HG02970 (cell line): Measurements from ENCODE around the gene PITX2.

Source experiments
- ATAC-seq: cut with Tn5 transposase; IDR thresholded peaks from one replicate; pipeline ENCODE4 v1.9.1; 2021; ENCODE audit warnings: mild to moderate bottlenecking, moderate library complexity, moderate number of reproducible peaks; ENCODE audit not compliant: unreplicated experiment, low FRiP score

PITX2 gene

DNA sequence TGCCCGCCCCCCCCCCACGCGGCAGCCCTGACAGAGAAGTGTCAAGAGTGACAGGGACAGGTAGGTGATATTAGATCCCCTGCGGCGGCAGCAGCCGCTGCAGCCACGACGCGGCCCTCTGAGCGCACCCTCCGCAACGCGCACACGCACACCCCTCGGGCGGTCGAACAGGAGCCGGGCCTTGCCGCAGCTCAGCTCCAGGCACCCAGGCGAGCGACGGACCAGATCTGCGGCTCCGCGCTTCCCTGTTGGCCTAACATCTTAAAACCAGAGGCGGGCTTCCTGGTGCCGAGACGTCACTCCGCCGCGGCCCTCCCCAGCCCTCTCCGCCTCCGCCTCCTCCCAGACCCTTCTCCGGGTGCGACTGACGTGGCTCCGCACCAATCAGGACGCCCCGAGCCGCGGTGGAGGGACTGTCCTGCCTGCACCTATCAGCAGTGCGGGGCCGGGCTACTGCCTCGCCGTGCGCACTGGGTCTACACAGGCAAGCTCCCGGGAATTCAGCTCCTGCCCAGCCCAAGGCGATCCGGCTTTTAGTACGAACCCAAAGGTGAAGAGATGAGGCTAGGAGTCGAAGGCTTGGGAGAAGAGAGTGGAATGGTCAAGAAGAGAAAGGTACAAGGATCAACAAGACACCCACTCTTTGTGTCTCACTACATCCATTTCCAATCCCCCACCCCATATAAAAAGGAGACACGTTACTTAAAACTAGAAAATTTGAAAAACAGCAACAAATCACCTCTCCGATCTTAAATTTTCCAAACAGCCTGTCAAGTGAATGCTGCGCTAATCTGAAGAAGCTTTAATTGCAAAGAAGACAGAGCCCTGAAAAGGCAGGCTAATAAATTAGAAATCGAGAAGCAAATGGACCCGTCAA lies at the start of gene PITX2:
TSS of gene PITX2 (minus strand) at position 237 of the 877 bp plus-strand sequence. CDS start 617 bp downstream, outside the sequence.
- no peak for ATAC-seq

DNA sequence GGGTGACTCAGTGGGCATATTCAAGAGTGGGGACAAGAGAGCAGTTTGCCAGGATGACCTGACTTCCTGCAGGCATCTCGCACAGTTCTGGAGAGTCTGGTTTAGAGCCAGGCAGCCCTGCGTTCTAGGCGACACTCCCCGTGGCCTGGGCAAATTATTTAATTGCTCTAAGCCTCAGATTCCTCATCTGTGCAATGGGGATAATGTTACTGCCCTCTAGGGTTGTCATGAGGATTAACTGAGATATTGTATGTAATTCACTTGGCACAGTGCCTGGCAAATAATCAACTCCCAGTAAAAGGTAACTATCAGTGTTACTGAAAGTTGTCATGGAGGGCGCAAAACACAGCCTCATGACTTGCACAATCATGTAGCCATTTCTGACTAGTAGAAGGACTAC lies 48.8 kb upstream of the PITX2 start:
- no peak for ATAC-seq

DNA sequence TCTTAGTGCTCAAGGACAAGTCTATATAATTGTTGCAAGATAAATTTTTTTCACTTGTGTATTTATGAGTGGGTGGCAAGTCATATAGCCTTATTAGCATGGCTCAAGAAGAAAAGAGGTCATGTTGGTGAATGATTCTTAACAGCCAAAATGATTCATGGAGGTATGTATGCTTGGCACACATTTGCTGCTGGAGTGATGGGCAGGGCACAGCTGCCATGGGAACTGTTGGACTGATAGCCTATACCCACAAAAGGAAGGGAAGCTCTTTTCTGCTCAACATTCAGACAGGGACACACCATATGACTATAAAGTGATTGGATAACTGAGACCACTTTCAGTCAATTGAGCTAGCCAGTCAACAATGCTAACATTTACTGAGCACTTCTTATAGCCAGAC lies 46.8 kb upstream of the PITX2 start:
- ATAC-seq: no peak

DNA sequence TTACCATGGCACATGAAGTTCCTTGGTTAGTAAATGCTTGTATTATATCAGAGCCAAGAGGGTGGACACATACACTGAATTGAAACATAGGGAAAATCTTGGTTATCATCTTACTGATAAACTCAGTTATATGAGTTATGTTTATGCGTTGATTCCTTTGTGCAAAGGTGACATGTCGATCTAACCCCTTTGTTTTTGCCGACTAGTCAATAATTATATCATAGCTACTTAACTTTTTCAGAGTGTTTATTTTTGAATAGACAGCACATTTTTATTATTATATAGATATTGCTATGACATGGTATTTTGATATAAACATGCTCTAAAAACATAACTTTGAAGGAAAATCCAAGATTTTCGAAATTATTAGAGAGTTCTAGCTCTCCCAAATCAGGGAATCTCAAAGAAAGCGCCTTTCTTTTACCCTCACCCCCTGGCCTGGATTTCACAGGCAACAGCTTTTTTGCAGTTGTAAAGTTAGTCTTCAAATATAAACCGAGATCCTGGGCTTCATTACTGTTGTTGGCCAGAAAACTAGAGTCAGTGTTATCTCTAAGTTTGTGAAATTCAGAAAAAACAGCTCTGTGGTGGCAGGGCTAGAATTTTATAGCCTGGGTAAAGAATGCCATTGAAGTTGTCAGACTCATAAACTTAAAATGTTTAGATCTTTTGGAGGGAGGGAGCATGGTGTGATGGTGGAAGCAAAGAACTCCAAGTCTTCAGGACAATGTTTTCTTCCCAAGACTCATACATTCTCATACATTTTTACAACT lies 45.8 kb upstream of the PITX2 start:
- no peak for ATAC-seq

DNA sequence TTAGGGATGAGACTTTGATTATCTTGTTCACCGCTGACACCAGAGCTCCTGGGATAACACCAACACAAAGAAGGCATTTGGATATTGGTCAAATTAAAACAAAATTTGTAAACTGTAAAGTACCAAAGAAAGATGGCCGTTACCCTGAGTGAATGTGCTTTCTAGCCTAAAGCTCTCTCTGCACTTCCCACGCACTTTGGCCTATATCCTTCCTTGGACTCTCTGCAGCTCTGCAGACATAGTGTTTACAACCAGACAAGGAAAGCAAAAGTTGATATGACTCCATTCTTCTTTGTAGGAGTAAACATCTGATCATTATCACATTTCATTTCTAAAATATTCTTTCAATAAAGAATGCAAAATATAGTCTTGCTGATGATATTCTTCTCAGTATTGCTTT lies 44.8 kb upstream of the PITX2 start:
- ATAC-seq: no peak

DNA sequence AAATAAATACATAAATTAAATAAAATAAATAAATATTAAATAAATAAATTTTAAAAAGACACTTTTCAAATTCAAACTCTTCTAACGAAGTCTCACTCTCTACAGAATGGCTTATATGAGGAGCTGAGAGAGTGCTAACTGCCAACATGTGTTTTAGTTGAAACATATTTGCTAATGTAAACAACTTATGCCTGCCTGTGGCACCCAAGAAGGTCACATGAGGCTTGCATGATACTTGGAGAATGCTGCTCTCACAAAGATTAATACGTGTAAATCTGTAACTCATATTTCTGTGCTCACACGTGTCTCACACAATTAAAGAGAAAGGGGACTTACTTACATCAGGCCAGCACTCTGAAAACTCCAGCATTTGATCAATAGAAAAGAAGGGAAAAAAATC lies 43.2 kb upstream of the PITX2 start:
- ATAC-seq: no peak

DNA sequence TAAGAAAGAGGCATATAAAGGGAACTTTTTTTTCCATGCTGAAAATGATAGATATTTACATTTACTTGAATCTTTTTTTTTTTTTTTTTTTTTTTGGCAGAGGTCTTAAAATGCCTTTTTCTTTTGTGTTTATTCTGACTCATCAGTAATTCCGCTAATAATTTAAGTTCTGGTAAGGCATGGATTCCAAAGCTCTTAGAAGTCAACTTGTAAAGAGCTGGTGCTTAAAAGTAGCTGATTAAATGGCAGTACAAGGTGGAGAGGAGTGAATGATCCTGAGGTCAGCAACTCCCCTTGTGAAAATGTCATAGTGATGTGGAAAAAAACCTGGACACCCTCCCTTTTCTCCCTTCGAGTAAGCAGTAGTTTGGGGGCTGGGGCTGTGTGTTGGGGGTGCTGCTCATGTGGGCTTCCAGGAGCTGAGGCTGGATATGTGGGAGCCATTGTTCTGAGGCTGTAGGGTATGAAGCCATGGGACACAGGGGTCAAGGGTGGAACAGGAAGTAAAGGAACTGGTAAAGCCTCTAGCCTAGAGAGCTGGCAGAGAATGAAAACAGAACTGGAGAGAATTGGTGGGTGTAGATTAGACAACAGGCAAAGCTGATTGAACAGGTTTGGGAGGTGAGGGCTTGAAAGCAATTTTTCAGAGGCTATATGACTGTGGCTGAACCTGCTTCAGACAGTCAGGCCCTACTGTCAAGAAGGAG lies 41.0 kb upstream of the PITX2 start:
- no peak for ATAC-seq

DNA sequence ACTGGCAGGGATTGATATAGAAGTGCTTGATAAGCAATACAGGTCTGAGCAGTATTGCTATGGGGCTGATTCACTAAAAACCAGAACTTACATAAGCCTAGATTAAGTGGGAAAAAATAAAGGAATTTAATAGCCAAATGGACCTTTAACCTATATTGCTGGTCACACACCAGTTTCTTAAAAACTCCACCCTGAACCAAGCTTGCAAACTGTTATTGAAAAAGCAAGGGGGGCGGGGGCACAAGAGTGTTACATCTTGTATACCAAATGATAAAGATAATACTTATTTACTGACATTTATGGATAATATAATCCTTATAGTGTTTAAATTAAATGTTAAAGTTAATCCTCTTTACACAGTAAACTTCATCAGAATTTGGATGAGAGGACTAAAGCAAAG lies 40.3 kb upstream of the PITX2 start:
- no peak for ATAC-seq

DNA sequence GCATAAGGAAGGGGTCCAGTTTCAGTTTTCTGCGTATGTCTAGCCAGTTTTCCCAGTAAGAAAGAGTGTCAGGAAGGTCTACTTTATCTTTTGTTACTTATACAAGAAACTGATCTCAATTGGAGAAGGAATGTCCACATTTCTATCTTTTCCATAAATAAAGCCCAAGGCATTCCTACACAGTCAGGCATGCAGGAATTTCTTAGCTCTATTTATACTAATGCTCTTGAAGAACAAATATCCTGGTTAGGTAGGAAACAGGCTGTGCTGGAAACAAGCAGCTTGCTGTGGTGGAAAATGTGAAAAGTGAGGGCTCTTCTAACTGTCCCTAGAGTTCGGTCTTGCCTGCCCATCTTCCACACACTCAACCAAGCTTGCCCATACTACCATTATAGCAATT lies 37.9 kb upstream of the PITX2 start:
- no peak for ATAC-seq

DNA sequence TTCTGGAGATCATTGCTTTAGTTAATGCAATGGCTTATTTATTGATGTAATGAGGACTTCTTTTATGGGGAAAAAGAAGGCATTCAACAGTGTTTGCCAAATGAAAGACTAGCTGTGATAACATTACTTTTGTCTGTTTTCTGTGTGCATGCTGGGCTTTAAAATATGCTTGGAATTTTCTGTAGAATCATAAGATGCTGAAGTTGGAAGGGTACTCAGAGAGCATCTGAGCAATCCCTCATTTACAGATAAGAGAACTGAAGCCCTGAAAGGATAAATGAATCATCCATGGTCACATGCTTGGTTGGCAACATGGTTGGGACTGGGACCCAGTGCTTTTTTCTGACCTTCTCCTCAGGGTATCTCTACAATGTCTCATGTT lies 31.4 kb upstream of the PITX2 start:
- no peak for ATAC-seq

DNA sequence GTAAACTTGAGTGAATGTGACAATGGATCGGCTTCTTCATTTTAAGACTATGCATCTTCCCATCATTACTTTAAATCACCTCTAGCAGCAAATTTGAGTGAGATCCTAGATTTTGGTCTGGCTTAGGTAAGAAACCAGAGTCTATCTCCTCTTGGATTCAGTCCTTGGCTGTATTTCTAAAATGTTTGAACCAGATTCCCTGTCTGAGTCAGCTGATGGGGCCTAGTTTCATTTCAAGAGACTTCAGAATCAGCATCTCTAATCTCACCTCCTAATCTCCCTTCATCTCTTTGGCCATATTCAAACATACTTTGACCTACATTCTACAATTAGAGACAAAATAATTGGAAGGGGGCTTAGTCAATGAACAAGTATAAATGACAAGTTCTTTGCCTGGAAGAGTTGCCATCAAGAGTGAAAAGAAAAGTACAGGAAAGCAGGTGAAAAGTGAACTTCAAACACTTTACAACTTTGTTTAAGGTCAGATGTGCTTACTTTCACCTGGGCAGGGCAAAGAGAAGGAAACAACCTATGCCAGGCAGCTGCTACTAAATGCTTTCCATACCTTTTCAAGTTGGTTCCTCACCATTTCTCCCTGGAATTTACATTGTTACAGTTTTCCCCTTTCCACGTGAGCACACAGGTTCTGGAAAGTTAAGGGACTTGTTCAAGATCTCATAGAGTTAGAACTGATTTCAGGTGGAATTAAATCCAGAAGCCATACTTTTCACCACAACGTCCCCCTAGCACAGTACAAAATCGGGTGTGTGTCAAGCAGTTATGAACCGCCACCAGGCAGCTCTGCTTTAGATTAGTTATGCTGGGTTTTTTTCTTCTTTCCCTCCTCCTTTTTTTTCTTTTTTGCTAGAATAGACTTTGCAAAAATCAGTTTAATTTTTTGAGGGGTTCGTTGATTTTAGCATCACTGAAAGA lies 30.7 kb upstream of the PITX2 start:
- ATAC-seq: no peak

DNA sequence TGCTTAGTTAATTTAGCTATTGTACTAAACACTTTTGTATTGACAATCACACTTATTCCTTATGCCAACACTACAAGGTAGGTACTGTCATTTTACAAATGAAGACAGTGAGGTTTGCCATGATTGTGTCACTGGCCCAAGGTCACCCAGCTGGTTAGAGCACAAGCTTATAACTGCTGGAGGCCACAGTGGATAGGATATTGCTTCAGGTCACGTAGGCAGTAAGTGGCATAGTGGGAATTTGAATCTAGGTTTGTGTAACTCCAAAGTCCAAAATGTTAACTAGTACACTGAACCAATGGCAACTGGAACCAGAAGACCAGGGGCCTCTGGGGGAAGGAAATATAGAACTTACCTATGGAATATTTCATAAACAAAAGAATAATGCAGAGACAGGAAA lies 21.1 kb upstream of the PITX2 start:
- no peak for ATAC-seq

DNA sequence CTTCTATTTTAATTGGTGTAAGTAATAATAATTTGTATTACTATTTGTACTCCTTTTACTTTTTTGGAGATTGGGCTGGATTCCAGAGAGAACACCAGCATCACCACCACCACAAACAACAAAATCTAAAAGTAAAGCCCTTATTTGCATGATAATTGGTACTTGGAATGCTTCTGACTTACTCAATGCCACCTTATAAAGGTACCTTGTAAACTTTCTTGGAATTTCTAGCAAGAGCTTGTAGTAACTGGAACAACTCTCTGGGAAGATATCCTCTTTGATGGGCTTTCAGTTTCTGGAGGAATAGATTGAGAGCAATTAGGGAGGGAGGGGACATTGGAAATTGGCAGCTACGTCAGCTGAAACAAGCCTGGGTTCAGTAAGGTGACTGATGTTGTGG lies 20.2 kb upstream of the PITX2 start:
- ATAC-seq: no peak

DNA sequence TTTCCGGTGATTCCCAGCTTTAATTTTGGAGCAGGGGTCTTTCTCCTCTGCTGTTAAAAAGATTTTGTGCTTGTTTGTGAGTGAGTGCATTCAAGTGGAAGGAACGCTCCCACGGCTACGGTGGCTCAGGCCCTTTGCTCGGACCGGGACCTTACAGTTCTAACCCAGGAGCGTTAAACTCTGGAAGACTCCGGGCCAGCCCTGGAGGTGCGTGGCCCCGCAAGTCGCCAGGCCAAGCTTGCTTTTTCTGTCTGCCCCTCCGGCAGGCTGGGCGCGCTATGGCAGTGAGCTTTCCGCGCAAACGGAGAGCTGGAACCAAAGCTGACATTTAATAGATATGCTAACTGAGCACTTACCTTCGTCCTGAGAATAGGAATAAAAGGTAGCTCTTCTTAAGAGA lies 18.3 kb upstream of the PITX2 start:
- no peak for ATAC-seq

DNA sequence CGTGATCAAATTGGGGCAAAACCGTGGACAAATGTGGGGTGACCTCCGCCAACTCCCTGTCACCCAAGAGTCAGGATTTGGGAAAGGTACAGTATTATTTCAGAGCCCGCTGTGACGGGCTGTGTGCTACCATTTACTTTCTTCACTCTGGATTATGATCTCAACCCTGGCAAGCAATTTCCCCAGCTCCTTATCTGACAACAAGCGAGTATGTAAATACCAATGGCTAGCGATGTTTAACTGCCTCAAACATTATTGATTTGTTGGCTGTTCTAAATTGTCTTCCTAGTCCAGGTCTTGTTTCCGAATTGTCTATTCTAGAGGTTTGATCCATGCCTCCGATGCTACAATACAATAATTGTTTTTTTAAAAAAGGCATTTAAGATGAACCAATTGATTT lies 17.7 kb upstream of the PITX2 start:
- ATAC-seq: no peak

DNA sequence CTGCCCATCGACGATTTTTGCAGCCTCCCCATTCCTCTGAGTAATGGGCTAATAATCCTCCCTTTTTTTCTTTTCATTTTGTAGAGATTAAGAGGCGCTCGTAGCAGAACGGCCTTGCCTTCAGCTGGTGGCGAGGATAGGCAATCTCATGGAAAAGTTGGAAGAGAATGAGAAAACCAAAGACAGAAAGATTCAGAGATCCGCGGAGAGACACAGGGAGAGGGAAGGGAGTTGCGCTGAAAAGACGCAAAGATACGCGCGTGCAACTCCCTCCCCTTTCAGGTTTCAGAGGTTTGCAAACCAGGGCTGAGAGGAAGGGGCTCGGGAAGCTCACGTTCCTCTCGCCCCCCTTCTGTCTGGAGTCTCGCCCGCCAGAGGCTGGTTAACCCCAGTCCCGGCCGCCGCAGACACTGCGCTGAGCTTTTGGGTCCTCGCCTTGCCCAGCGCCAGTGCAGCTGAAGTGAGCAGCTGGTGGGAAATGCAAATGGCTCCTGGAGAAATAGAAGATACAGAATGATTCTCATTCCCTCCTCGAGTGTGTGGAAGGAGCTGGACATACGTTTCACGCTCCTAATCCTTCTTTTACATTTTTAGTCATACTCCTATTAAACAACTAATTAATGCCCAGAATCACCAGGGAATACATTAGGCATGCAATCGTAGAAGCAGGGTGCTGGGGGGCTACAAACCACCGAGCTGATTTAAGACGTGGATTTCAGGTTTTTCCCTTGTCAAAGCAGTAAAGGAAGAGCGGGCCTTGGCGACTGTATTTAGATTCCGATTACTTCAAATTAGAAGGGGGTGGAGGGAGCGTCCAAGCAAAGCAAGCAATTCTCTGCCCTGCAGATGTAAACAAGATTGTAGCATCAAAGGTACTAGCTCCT lies 16.6 kb upstream of the PITX2 start:
- ATAC-seq: no peak

DNA sequence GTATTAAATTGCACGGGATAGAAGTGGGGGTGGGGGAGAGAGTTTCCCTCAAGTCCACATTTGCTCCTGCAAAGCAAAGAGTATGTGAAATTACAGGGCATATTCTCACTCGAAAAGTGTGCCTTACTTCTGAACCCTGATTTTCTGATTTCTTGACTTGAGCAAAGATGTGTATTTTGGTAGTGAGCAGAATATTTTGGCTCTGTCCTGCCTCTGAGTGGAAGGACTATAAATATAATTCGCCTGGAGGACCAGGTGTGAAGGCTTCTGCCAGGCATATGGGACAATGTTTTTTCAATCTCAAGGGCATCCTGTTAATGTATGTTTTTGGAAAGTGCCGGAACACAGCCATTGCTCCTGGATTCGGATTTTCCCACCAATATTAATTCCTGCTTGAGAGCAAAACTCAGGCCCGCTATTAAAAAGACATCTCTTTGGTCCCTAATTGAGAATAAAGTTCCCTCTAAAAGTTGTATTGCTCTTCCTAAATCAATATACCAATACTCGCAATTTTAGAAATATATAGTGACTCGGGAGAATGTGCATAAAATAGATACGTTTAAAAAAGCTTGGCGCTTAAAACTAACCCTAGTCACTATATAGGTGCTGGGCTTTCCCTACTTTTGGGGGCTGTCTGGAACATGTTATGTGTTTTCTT lies 15.3 kb upstream of the PITX2 start:
- no peak for ATAC-seq

DNA sequence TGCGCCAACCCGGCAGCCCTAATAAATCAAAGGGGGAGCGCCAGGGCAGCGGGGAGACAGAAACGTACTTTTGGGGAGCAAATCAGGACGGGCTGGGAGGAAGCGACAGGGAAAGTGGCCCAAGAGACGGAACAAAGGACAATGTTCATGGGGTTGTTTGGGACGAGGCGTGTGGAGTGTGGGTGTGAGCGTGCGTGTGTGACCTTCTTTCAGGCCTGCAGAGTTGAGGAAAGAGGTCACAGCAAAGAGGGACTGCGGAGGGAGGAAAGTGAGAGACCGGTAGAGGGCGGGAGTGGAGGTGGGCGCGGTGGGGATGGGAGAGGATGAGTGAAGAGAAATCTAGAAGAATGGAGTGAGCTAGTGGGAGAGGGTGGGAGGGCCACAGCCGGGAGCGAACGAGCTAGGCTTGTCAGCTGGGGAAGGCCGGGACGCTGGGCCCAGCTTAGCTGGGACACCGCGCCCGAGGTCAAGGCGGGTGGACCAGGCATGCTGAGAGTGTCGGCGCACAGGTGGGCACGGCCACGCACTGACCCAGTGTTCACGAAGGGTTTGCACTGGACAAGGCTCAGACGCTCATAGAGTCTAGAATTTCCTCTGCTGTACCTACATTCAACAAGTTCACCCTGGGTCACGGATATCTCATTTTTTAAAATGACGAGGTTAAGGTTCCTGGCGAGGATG lies 14.7 kb upstream of the PITX2 start:
- ATAC-seq: no peak
